Cardiac muscle cell (in vitro differentiated cells and primary cell): ENCODE results near the gene MIGA1. TPM values are rescaled to one million over a fixed set of nuclear protein-coding genes. Genes with fewer than 3 reads are reported as not detected.
"Not testable (repeated sequence)": the region's sequence is repeated elsewhere in the genome, so short reads cannot be mapped to it uniquely, and the experiment has no call there.

Source experiments
- DNase-seq, 2 donors: peaks; one replicate each; pipeline versions ENCODE4 v3.0.0 to v3.0.0-alpha.2; 2010 to 2017; ENCODE audit warnings: low read depth in 1 of 2, low spot score in 1 of 2
- H3K27ac ChIP-seq: fragments of 200-600 bp; sonication (generic); 2 replicates; pipeline ENCODE4 v1.5.1; 2016
- H3K27me3 ChIP-seq: fragments of 200-600 bp; sonication (generic); 2 replicates; pipeline ENCODE4 v1.6.0; 2016; ENCODE audit warnings: control low read depth
- H3K36me3 ChIP-seq: fragments of 200-600 bp; sonication (generic); 2 replicates; pipeline ENCODE4 v1.5.1; 2016; ENCODE audit warnings: control low read depth
- H3K4me1 ChIP-seq: fragments of 200-600 bp; sonication (generic); 2 replicates; pipeline ENCODE4 v1.8.1; 2017; ENCODE audit warnings: low read depth, mild to moderate bottlenecking, mixed run types
- H3K4me3 ChIP-seq: fragments of 200-600 bp; sonication (generic); 2 replicates; pipeline ENCODE4 v1.5.1; 2016; ENCODE audit warnings: mild to moderate bottlenecking
- H3K9me3 ChIP-seq: fragments of 200-600 bp; sonication (generic); 2 replicates; pipeline ENCODE4 v1.5.1; 2017; ENCODE audit warnings: low read depth, mild to moderate bottlenecking, control low read depth
- polyA plus RNA-seq: library from polyadenylated mRNA; unstranded; fragments of >200 nt; fragmentation: Nextera tagmentation; extraction: Ambion mirVana; gene quantifications from 2 replicates; pipeline ENCODE4 v1.2.1, GENCODE V29; 2016
- total RNA-seq: library from RNA; depleted of rRNA; stranded (reverse); fragments of >200 nt; gene quantifications from 2 replicates; pipeline ENCODE4 v1.2.3, GENCODE V29; 2016
- TF ChIP-seq, protein P1 (sequence below): IDR thresholded peaks from 2 replicates; pipeline ENCODE4 v1.5.1; 2012; ENCODE audit warnings: low read depth, mild to moderate bottlenecking, low read length

Gene MIGA1
- total and polyA plus RNA-seq, 2 experiments from 2014 or later, result 4.9 to 7.5 TPM

DNA sequence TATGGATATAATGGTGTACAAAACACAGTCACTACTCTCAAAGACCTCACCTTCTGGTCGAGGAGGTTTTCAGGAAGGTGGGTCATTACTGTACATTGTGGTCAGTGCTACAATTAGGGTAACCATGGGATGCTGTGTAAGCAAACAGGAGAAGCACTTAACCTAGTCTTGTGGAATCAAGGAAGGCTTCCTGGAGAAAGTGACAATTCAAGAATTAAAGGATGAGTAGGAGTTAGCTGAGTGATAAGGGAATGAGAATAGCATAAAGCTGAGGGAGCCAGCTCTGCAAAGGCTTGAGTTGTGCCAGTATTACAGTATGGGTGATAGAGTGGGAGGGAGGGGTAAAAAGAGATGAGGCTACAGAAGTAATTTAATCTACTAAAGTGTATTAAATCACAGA lies 126.2 kb downstream of the MIGA1 start:
- Histone ChIP-seq H3K9me3 (no peaks in the 10 kb centered on the region), H3K27ac (peak overlapping the region; percentile 36), H3K27me3 (no peaks in the 10 kb centered on the region), H3K4me3 (no peak overlapping the region), H3K4me1 (no peaks in the 10 kb centered on the region), H3K36me3 (peaks cover 15% of the 10 kb centered on the region)
- TF ChIP-seq, protein P1, sequence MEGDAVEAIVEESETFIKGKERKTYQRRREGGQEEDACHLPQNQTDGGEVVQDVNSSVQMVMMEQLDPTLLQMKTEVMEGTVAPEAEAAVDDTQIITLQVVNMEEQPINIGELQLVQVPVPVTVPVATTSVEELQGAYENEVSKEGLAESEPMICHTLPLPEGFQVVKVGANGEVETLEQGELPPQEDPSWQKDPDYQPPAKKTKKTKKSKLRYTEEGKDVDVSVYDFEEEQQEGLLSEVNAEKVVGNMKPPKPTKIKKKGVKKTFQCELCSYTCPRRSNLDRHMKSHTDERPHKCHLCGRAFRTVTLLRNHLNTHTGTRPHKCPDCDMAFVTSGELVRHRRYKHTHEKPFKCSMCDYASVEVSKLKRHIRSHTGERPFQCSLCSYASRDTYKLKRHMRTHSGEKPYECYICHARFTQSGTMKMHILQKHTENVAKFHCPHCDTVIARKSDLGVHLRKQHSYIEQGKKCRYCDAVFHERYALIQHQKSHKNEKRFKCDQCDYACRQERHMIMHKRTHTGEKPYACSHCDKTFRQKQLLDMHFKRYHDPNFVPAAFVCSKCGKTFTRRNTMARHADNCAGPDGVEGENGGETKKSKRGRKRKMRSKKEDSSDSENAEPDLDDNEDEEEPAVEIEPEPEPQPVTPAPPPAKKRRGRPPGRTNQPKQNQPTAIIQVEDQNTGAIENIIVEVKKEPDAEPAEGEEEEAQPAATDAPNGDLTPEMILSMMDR, result no peak
- DNase-seq, result no peak

DNA sequence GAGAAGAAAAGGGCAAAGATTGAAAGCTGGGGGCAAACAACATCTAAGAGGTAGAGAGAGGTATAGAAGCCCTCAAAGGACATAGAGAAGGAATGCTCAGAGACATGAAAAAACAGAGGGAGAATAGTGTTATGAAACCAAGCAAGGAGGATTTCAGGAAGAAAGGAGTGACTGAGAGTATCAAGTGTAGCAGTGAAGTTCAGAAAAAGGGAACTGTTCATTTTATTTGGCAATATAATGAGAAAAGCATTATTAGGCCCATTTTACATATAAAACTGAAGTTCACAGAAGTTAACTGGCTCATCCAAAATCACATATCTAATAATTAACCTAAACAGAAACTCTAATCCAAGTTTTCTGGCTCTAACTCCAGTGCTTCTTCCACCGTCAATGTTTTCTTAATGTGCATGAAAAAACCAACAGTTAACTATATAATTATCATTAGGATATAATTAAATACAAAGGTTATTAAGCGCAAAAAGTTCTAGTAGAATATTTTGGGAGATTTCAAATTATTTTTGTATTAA lies 126.6 kb downstream of the MIGA1 start:
- Histone ChIP-seq H3K36me3 (peaks cover 15% of the 10 kb centered on the region), H3K27me3 (no peaks in the 10 kb centered on the region), H3K4me3 (no peak overlapping the region), H3K27ac (peak overlapping the region; percentile 36), H3K9me3 (no peaks in the 10 kb centered on the region), H3K4me1 (no peaks in the 10 kb centered on the region)
- DNase-seq, result no peak
- TF ChIP-seq, protein P1, result no peak

DNA sequence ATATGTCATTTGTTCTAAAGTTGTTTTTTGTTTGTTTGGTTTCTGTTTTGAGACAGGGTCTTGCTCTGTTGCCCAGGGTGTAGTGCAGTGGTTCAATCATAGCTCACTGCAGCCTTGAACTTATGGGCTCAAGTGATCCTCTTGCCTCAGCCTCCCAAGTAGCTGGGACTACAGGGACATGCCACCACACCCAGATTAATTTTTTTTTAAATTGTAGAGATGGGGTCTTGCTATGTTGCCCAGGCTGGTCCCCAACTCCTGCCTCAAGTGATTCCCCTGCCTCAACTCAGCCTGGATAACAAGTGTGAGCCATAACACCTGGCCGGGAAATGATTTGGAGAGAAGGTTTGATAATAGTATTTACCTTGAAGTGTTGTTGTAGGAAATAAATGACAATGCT lies 127.2 kb downstream of the MIGA1 start:
- Histone ChIP-seq H3K9me3 (no peaks in the 10 kb centered on the region), H3K36me3 (peaks cover 15% of the 10 kb centered on the region), H3K4me3 (no peak overlapping the region), H3K27ac (no peak overlapping the region), H3K4me1 (no peaks in the 10 kb centered on the region), H3K27me3 (no peaks in the 10 kb centered on the region)
- DNase-seq, result no peak
- TF ChIP-seq, protein P1, result no peak

DNA sequence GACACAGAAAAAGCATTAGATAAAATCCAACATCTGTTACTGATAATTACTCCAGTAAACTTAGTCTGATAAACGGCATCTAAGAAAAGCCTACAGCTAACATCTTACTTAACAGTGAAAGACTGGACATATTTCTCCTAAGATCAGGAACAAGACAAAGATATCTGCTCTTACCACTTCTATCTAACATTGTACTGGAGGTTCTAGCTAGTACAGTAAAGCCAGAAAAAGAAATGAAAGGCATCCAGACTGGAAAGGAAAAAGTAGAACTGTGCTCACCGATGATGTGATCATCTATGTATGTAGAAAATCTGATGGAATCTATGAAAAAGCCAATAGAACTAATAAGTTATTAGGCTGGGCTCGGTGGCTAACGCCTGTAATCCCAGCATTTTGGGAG lies 130.7 kb downstream of the MIGA1 start:
- TF ChIP-seq, protein P1, result no peak
- Histone ChIP-seq H3K27ac (no peak overlapping the region), H3K4me1 (no peaks in the 10 kb centered on the region), H3K36me3 (peaks cover 4% of the 10 kb centered on the region), H3K9me3 (no peaks in the 10 kb centered on the region), H3K4me3 (no peak overlapping the region), H3K27me3 (no peaks in the 10 kb centered on the region)
- DNase-seq, result no peak

DNA sequence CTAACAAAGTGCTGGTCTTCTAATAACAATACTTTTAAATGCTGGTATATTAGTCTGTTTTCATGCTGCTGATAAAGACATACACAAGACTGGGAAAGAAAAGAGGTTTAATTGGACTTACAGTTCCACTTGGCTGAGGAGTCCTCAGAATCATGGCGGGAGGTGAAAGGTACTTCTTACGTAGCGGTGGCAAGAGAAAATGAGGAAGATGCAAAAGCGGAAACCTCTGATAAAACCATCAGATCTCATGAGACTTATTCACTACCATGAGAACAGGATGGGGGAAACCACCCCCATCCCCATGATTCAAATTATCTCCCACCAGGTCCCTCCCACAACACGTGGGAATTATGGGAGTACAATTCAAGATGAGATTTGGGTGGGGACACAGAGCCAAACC lies 139.5 kb downstream of the MIGA1 start:
- H3K36me3 ChIP-seq, result peaks cover 50% of the 10 kb centered on the region
- not testable (repeated sequence) for H3K4me1 ChIP-seq, H3K9me3 ChIP-seq, H3K4me3 ChIP-seq, H3K27ac ChIP-seq, H3K27me3 ChIP-seq, DNase-seq

DNA sequence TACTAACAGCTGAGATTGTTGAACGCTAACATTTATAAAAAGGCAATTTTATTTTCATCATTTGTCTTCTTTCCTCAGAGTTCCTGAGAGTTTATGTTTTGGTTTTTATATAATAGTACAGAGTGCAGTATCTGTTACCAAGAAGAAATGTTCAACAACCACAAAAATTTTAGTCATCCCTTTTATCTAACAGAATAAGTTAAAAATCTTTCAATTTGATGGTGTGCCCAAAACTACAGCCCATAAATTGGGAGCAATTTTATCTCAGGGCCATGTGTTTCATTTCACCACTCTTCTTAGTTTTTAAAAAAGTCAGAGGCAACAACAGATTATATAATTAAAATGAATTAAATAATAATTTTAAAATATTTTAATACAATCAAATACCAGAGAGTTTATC lies 146.1 kb downstream of the MIGA1 start:
- Histone ChIP-seq H3K27me3 (no peaks in the 10 kb centered on the region), H3K4me3 (no peak overlapping the region), H3K9me3 (no peaks in the 10 kb centered on the region), H3K4me1 (no peaks in the 10 kb centered on the region), H3K27ac (no peak overlapping the region), H3K36me3 (peaks cover 72% of the 10 kb centered on the region)
- peak in 1 of 2 donors; percentile 70 for DNase-seq
- TF ChIP-seq, protein P1, result no peak
